ENCODE data around the gene WASF3.

The WASF3 gene

DNA sequence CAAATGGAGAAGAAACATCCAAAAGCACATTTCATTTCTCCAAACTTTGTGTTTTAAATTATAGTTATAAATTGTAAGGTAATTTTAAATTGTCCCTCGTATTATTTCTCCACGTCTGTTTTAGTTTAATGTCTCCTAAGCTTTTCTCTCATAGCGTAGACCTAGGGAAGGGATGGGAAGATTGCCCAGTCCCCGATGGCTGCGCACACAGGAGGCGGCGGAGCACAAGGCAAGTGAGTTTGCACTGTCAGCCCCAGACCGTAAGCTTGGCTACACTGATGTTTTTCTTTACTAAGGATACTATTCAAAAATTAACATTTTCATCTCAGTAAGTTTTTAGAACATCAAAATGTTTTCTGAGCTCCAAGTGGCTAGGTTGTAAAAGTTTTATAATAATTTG, 130.8 kb downstream of the WASF3 start:
- DNase-seq = no peak

DNA sequence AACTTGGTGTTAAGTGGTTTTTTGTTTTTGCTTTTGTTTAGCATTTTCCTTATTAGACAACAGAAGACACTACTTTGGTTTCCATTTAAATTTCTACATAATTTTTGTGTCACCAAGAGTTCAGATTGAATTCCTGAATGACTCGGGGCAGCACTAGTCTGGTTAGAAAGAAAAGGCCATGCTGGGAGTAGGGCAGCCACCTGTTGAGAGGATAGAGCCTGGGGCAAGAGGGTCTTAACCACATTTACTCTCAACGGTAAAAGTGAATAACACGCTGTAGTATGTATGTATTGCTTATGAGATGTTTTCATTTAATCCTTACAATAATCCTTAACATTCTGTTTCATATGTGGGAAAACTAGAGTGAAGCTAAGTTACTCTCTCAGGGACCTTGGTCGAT, 131.5 kb downstream of the WASF3 start:
- no peak for DNase-seq

DNA sequence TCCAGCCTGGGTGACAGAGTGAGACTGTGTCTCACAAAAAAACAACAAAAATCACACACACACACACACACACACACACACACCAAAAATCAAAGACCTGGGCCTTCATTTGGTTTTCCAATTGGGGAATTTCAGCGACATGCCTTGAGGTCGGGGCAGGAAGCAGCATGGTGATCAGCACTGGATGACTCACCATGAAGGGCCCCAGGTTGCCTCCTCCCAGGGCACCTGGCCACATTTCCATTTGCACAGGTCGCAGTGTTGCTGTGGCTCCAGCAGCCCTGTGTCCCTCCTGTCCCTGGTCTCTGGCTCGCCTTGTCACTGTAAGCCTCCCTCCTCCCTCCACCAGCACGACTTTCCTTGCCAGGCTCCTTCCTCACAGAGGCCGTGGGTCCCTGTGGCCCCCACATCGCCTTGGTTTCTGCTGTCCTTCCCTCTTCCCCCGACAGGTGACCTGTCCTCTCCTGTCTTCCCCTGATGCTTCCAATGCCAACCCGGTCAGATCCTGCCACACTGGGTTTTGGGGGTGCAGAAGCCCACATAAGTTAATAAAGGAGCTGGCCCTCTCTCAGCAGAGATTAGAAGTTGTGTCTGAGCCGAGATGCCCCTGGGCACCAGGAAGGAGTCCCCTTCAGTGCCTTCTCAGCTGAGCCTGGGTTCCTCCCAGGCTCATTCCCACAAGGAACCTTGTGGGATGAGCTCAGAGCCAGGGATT, 136.4 kb downstream of the WASF3 start:
- no peak for DNase-seq

DNA sequence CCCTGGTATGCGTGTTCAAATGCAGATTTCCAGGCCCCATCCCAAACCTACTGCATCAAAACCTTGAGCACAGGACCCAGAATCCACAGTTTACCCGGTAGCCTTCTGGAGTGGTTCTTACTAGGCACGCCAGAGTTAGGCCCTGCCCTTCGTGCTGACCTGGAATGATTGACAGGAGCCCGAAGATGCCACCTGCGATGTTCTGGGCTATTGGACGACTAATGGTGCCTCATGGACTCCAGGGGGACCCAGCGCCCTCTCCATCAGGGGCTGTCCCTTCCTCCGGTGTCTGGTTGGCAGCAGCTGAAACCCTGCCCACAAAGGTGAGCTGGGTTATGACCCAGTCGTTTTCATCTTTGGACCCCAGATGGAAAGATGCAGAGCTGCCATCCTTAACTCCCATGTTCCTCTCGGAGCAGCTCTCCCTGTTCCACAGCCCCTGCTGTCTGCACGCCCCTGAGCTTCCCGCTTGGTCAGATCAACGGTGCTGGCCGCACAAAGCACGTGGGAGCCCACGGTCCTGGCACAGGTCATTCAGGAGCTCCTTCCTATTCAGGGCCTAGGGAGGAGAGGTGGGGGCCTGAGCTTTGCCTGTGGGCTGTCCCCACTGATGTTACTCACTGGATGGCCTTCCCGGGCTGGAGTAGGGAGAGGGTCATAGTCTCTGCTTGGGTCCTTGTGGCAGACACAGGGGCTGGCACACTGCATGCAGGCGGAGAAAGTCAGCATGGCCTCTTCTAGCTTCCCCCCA, 137.3 kb downstream of the WASF3 start:
- DNase-seq = no peak

DNA sequence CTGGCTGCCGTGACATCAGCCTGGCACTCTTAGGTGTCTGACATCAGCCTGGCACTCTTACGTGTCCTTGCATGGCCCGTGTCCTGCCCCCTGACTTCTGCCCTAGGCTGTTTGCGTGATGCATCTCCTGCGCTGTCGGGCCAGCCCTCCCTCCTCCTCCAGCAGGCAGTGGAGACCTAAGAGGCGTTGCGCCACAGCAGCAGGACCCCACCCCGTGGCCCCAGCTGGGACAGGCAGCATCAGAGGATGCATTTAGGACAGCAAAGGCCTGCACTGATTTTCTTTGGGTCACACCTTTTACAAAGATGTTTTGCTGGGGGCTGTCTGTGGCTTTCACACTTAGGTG, 137.8 kb downstream of the WASF3 start:
- no peak for DNase-seq

DNA sequence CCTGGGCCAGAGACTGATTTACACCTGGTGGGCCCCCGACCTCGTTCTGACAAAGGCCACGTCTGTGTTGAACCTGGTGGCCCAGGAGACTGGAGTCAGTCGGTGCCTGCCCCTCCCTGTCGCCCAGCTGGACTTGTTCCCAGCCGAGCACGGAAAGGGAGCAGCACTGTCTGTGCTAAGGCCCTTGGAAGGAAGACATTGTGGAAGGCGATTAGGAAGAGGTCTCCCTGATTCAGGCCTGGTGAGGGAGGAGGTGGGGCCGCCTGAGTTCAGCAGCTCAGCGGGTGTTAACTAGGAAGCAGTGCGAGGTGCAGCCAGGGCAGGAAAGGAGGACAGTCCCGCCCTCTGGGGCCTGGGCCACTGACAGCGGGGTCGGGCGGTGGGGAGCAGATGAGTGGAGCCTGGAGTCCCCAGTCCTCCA, 138.4 kb downstream of the WASF3 start:
- no peak for DNase-seq

DNA sequence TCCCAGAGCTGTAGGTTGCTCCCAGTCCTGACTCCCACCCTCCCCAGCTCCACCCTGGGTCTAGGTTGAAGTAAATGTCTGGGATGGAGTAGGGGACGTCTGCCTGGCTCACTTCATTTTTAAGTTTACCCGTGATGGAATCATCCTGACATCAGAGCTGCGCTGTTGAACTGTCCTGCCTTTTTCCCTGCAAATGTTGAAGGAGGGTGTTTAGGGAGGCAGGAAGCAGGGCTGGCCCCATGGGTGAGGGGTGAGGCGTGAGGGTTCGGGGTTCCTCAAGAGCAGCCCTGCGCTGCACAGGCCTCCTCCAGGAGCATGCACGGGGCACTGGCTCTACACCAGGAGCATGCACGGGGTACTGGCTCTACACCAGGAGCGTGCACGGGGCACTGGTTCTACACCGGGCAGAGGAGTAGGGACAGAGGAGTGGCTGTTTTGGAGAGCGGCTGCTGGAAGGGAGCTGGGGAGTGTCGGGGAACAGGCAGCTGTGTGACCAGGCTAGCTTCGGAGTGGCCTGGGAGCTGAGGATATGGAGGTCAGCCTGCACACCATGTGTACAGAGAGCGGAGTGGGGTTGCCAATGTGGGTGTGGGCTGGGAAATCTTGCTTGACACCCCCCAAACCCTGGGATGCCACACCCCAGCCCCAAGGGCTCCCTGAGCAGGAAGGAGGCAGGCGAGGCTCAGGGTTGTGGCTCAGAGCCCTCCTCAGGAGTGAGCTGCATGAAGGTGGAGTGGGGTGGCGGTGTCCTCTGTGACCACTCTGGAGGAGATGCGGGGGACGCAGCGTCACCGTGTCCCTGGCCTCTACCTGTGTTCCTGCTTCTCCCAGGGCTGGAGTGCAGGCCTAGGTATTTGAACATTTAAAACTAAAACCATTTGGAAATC, 139.8 kb downstream of the WASF3 start:
- no peak for DNase-seq

DNA sequence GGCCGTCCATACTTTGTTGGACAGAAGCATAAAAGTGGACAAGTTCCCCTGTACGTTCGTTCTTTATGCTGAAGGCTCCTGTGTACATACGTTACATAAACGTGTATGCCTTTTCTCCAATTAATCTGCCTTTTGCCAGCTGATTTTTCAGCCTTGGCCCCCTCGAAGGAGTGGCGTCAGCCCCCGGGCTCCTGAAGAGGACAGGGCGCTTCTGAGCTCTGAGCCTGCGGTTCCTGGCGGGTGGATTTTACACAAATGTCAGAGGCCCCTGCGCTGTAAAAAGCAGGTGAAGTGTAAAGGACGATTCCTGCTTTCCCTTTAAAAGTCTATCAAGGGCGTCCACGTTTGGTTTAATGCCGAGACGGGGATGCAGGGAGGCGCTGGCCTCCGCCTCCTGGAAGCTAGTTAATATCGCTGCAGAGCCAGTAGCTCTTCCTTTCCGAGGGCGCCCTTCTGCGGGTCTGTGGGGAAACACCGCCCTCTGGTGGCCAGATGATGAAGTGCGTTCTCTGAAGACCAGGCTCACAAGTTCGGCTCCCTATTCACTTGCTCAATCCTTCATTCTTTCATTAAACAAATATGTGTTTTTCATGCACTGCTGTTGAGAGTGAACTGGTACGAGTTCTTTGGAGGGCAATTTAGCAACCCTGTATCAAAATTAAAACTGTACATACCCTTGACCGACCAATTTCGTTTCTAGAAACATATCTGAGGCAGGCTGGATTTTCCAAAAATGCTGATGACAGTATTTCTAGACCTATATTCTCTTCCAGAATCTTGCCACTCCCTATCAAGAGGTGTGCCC, 141.1 kb downstream of the WASF3 start:
- DNase-seq = peak; percentile 72

DNA sequence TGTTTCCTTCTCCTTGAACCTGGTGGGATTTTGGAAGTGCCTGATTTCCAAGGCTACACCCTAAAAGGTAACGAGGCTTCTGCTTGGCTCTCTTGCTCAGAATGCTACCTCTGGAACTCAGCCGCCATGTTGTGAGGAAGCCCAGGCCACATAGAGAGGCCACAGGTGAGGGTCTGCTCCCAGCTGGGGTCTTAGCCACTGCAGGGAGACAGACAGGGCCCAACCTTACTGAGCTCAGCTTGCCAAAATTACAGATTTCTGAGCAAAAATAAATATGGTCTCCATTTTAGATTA, 141.7 kb downstream of the WASF3 start:
- no peak for DNase-seq

DNA sequence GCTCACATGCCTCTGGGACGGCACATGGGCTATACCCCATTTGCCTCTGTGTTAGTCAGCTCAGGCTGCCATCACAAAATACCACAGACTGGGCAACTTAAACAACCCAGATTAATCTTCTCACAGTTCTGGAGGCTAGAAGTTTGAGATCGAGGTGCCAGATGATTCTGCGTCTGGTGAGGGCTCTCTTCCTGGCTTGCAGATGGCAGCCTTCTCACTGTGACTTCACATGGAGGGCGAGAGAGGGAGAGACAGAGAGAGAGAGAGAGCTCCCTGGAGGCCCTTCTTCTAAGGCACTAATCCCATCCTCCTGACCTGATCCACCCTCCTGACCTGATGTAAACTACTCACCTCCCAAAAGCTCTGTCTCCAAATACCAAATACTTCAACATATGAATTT, 148.1 kb downstream of the WASF3 start:
- no peak for DNase-seq

DNA sequence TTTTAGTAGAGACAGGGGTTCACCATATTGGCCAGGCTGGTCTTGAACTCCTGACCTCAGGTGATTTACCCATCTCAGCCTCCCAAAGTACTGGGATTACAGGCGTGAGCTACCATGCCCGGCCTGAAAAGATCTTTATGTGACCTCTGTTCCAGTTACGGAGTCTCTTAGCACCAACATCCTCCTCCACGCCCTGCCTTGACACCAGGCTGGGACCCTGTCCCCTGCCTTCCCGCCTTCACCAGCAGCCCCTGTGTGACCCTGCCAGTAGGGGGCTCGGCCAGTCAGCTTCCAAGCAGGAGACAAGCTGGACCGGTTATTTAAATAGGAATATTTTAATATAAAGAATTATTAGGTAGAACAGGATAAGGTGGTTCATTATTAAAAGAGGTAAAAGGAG, 148.9 kb downstream of the WASF3 start:
- no peak for DNase-seq

DNA sequence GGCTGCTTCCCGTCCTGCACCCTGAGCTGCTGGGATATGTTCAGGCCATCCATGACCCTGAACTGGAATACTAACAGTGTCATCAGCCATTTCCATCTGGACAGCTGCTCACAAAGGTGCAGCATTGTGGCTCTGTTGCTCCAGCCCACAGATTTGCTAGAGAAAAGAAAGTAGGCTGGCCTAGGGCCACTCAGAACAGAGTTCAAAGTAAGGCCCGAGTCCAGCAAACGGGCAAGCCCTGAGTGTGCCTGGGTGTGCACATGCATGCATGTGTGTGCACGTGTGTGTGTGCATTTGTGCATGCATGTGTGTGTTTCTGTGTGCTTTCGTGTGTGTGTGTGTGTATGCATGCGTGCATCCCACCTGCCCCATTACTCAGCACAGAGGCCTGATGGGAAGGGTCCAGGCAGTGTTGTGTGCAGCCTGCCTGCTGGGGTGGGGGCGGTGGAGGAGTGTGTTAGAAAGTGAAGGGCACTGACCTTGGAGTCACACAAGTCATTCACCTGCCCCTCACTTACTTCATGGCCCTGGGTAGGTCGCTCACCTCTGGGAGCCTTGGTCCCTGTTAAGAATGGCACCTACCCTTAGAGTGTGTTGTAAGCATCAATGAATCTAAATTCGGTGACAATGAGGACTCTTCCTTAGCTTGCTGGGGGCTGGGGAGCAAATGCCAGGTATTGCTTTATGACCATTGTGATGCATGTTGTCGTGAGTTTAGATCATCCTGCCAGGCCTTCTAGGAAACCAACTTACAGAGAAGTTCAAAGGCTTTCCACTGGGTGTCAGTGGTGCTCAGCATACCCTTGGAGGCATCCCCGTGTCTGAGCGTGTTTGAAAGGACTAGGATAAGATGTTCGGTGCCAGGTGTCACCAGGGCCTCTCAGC, 149.9 kb downstream of the WASF3 start:
- DNase-seq = peak; percentile 75

DNA sequence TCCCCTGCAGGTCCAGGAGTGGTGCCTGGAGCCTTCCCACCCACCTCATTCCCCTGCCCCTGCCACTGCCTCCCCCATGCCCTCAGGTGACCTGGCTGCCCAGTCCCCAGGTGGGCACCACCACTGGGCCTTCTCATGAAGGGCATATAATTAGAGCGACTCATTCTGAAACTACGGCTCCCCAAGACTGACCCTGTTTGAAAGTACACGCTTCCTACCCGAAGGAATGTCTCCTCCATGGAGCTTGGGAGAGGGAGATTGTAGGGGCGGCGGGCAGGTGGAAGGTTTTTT, 150.5 kb downstream of the WASF3 start:
- DNase-seq = no peak

DNA sequence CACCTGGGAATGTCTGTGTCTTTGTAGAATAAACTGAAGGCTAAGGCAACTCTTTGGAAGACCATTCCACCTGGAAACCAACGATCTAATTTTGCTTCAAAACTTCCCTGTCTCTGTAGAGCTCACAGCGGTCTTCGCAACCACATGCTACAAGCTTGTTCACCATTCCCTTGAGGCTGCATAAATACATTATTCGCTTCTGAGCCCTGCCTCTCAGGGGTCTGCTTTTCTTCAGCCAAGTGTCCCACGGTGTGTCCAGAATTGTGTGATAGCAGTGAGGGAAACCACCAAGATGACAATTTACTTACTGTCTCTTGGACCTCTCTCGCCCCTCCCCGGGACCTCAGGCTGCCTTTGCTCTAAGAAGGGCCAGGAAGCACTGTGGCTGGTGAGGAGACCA, 152.0 kb downstream of the WASF3 start:
- no peak for DNase-seq

DNA sequence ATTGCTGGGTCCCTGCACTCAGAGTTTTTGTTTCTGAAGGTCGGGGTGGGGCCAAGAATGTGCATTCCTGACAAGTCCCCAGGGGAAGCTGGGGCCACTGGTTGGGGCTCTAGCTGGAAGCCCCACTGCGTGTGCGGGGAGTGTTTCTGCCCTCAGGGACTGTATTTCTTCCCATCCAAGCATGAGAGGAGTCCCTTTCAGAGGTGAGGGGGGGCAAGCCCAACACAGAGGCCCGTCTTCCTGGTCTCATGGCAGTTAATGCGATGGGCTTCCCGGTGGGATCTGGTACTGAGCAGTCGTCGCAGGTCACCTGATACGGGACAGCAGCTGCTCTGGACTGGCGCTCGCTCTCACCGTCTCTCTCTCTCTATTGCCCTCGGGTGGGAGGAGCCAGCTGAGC, 152.7 kb downstream of the WASF3 start:
- no peak for DNase-seq

DNA sequence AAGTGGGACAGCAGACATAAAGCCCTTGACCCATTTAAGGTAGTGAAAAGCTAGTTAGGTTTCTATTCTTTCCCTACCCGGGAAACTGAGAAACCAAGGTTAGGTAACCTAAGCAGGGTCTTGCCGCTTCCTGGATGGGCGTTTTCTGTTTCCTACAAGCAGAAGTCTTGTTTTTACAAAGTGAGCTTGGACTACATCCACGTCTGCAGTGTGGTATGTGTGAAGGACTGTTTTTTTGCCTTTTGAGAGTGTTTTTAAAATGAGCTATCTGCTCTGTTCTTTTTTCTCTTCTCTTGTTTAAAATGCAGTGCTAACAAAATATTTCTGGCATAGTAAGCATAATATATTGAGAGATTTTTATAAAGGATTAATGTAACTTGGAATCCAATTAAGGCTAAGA, 153.7 kb downstream of the WASF3 start:
- no peak for DNase-seq

DNA sequence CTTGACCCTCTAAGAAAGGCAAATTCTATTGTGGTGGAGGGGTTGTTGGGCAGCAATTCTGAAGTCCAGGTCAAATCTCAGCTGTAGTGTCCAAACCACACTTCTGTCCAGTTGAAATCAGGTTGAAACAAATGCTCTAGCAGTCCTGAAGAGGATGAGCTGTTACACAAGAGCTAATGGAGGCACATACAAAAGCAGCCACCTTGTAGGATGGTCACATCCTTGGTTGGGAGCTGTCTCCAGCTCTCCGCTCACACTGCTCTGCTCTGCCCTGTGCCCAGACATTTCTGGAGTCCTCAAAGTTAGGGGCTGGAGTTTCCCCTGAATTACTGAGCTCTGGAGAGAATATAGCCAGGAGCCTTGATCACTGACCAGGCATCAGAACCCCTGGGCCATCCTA, 155.9 kb downstream of the WASF3 start:
- no peak for DNase-seq

DNA sequence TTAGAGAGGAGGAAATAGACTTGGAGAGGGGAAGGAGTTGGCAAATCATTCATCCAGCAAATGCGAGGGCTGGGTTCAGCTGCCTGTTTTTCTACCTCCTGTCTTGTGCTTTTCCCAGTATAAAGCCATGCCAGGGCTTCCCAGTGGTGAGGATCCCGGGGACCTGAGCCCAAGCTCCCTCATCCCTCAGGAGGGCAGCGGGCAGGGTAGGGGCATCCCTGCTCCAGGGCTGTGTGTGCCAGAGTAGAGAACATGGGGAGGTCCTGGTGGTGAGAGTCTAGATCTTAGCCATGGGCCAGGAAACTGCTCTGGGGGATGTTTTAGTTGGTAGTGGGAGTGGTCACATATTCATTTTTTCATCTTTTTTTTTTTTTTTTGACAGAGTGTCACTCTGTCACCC, 159.5 kb downstream of the WASF3 start:
- DNase-seq = no peak

DNA sequence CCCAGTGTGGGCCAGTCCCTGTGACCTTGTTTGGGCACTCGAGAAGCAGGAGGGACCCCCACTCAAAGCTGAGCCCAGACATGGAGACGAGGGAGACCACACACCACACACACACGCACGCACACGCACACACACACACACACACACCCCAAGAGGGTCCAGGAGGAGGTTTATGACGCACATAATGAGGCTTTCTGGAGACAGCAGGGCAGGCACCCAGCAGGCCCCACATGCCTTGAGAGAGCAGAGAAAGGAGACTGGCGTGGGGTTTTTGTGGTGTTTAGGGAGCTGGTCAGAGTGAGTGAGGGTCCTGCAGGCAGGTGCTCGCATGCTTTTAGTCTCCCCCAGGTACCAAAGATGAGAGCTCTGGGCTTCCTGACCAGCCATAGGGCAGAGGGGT, 160.7 kb downstream of the WASF3 start:
- no peak for DNase-seq

DNA sequence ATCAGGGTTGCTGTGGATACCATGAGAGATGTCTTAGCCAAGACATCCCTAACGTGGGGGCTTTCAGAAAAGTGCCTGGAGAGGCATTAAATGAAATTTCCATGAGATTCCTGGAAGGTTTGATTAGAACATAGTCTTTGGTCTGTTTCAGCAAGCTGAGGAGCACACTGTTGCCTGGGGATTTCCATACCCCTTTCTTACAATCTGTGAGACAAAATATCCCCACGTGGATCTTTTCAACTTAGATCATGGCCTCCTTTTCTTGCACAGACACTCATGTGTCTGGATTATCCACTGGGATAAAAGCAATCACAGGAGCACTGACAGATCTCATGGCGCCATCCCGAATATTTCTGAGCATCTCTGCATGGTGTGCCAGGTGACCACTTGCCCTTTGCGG, 161.4 kb downstream of the WASF3 start:
- DNase-seq = no peak

DNA sequence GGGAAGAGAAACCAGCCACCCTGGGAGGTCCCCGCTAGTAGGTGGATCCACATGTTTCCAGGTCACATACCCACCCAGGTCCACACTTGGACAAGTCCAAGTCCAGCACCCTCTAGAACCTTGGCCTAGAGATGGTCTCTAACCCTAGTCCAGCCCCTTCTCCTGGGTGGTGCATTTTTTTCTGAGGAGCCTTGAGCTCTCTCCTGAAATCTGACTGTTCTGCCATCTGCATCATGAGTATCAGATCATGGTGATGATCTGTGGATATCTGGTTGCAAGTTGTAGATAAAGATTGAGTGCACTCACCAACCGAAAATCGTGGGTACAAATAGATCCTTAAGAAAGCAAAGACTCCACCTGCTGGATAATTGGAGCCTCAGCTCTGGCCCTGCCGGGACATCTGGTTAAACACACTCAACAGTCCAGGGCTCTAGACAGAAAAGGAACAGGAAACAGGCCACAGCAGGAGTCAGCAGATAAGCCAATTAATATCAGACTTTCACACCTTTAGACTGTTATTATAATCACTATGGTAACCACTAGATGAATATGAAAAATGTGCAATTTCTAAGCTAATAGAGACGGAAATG, 162.0 kb downstream of the WASF3 start:
- no peak for DNase-seq

All from NCI-H2107 (cell line).